ENCODE measurements around the gene IDE.
"Not testable (repeated sequence)": the region's sequence is repeated elsewhere in the genome, so short reads cannot be mapped to it uniquely, and the experiment has no call there.

The IDE gene

DNA sequence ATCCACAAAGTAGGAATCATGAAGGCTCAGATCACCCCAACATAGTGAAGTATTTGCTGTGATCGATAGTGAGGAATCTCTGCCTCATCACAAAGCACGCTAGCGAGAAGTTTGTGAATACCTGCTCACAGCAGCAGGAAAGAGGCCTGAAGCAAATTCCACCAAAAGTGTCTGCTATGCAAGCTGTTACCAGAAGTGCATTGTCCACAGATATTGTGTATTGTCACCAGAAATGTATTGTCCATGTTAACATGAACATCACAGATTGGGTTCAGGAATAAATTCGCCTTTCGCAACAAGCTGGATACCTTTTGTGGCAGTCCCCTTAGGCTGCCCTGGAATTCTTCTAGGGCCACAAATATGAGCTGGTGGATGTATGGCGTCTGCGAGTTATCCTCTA lies 155.0 kb downstream of the IDE start:
- no peak for DNase-seq (ENCODE audit: low spot score)

DNA sequence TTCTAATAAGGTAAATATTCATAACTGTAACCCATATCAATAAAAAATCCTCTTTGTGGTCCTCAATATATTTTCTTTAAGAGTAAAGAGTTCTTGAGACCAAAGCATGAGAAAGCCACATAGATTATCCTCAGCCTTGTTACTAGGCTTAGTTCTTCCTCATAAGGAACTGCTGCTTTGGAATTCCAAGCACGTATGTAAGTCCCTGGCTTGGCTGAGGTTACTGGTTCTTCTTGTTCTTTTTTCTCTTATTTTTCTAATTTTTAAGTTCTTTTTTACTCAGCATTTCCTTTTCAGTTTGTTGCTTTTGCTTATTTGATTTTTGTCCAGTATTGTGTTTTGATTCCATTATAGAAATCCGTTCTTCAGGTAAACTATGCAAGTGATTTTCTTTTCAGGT lies 155.7 kb downstream of the IDE start:
- DNase-seq (ENCODE audit: low spot score), result no peak

DNA sequence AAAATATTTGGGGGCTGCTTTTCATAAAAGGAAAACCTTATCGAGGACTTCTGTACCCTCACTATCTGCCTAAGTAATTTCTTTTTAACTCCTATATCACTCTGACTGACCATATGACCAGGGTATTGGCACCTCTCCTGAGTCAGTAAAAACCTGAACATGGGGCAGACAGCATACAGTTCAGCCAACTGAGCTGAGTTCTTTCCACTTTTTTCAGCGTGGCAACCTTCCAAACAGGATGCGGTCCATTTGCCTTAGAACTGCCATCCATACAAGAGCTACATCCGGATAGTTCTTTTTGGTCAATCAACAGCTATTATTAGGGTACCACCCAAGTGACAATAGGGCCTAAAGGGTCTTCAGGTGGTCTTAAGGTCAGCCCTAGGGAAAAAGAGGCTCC lies 160.4 kb downstream of the IDE start:
- DNase-seq (ENCODE audit: low spot score), result no peak

GRCh38 chr10:92413011-92413410 lies 160.9 kb downstream of the IDE start:
- no peak for DNase-seq (ENCODE audit: low spot score)

GRCh38 chr10:92411406-92411805 lies 162.5 kb downstream of the IDE start:
- DNase-seq (ENCODE audit: low spot score), result no peak

DNA sequence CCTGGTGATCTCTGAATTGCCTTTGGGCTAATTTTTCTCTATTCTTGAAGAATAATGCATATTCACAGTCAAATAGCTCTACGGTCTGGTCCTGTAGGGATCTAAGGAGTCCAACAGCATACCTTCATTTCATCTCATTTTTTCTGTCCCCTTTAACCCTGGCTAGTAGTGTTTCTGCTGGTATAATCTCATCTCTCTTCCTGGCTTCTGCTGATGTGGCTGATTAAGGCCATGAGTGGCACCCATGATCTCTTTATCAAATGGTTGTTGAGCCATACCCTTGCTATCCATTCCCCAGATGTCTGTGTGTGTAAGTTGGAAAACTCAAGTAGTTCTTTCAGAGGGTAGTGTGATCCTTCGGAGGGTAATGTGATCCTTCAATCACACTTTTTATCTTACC lies 163.4 kb downstream of the IDE start:
- no peak for DNase-seq (ENCODE audit: low spot score)

DNA sequence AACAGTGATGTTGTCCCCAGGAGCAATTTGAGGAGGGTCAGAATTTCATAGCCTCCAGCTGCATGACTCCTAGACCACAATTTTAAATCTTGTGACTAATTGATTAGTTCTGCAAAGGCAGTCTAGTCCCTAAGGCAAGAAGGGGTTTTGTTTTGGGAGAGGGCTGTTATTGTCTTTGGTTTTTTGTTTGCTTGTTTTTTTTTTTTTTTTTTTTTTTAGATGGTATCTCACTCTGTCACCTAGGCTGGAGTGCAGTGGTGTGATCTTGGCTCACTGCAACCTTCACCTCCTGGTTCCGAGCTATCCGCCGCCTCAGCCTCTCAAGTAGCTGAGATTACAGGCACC lies 165.9 kb downstream of the IDE start:
- DNase-seq (ENCODE audit: low spot score), result no peak

DNA sequence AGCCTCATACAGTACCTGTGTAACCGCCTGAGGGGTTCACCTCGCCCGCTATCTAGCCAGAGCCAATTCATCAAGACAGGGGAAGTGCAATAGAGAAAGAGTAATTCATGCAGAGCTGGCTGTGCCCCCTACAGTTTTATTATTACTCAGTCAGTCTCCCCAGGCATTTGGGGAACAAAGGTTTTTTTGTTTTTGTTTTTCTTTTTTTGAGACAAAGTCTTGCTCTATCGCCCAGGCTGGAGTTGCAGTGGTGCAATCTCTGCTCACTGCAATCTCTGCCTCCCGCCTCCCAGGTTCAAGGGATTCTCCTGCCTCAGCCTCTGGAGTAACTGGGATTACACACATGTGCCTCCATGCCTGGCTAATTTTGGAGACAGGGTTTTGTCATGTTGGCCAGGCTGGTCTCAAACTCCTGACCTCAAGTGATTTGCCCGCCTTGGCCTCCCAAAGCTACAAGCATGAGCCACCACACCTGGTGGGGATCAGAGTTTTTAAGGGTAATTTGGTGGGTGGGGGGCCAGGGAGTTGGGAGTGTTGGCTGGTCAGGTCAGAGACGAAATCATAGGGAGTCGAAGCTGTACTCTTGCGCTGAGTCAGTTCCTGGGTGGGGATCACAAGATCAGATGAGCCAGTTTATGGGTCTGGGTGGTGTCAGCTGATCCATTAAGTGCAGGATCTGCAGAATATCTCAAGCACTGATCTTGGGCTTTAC lies 166.4 kb downstream of the IDE start:
- peak; percentile 12 for DNase-seq (ENCODE audit: low spot score)

GRCh38 chr10:92405419-92405924 lies 168.4 kb downstream of the IDE start:
- DNase-seq (ENCODE audit: low spot score), result no peak

GRCh38 chr10:92404612-92405418 lies 169.1 kb downstream of the IDE start:
- DNase-seq (ENCODE audit: low spot score), result no peak

DNA sequence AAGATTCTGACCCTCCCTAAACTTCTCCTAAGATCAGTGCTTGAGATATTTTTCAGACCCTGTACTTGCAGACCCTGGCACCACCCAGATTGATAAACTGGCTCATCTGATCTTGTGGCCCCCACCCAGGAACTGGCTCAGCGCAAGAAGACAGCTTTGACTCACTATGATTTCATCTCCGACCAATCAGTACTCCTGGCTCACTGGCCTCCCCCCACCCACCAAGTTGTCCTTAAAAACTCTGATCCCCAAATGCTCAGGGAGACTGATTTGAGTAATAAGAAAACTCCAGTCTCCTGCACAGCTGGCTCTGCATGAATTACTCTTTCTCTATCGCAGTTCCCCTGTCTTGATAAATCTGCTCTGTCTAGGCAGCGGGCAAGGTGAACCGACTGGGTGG lies 171.7 kb downstream of the IDE start:
- not testable (repeated sequence) for DNase-seq (ENCODE audit: low spot score)

Measured in pons (tissue), 1 donor.